Right lobe of liver (tissue), 4 donors: Measurements from ENCODE around the gene GLRX5.

ENCODE experiments used
- POLR2A ChIP-seq: fragments of 450-650 bp; IDR thresholded peaks from one replicate; pipeline ENCODE4 v1.6.1; 2017; ENCODE audit warnings: antibody characterized with exemption, mild to moderate bottlenecking
- TF ChIP-seq, protein P1 (sequence below), 4 donors: fragments of 200-600 bp in 3 of 4; fragments of 450-650 bp in 1 of 4; IDR thresholded peaks; one replicate each; pipeline versions ENCODE4 v1.5.1 to v1.8.0; 2016 to 2022; ENCODE audit warnings: antibody characterized with exemption in 4 of 4, mild to moderate bottlenecking in 2 of 4
- donor health status: DM: no; HTN: no; CAD: no.
- donor health status: DM: no; HTN: no; CAD: no.
- donor health status: DM: no; HTN: yes; CAD: no.

DNA sequence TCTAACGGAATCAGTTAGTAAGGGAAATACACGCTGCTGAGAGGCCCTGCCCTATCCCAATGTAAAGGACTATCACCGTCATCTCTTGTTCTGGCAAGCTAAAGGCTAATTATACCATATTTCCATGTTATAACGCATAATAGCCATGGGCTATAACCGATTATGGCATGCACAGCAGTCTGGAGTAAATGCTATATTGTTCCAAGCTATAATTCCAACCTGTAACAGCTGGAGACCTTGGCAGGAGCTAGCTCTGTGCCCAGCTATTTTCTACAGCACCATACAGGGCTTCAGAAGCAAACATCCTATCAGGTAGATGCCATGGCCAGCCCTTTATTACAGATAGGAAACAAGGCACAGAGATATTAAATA lies 44.7 kb upstream of the GLRX5 start:
- TF ChIP-seq, protein P1, sequence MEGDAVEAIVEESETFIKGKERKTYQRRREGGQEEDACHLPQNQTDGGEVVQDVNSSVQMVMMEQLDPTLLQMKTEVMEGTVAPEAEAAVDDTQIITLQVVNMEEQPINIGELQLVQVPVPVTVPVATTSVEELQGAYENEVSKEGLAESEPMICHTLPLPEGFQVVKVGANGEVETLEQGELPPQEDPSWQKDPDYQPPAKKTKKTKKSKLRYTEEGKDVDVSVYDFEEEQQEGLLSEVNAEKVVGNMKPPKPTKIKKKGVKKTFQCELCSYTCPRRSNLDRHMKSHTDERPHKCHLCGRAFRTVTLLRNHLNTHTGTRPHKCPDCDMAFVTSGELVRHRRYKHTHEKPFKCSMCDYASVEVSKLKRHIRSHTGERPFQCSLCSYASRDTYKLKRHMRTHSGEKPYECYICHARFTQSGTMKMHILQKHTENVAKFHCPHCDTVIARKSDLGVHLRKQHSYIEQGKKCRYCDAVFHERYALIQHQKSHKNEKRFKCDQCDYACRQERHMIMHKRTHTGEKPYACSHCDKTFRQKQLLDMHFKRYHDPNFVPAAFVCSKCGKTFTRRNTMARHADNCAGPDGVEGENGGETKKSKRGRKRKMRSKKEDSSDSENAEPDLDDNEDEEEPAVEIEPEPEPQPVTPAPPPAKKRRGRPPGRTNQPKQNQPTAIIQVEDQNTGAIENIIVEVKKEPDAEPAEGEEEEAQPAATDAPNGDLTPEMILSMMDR (IDR thresholded peaks at IDR 0.05): no peak
- no peak for TF ChIP-seq POLR2A
